ENCODE data around the gene DTYMK.

DNA sequence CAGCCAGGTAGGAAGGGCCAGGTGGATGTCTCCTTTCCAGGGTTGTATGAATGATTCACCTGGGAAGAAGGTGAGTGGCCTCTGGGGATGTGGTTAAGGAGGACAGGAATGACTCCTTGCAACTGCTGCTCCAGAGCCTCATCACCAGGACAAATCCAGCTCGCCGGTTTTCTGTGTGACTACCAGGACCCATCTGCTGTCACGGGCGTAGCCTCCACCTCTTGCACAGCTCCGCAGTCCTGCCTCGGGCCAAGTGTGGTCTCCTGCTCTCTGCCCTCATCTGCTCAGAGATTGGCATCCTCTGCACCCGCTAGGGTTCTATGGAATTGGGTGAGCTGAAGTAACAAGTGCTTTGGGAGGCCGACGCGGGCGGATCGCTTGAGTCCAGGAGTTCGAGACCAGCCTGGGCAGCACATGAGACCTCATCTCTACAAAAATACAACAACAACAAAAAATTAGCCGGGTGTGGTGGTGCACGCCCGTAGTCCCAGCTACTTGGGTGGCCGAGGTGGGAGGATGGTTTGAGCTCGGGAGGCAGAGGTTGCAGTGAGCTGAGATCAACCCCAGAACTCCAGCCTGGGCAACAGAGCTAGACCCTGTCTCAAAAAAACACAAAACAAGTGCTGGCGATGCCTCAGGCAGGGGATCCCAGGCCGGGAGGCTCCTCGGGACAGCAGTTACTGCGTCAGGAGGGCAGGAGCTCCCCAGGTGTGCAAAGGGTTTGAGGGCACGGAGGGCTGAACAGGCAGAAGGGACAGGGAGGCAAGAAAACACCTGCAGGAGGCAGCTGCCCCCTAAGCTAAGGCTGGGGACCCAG is 47.0 kb upstream of the DTYMK start:
- TF ChIP-seq POLR2A (IDR thresholded peaks at IDR 0.05; ENCODE audit: low read length) (no peak), GATA1 (IDR thresholded peaks at IDR 0.05; ENCODE audit: low read depth, low read length) (no peak)
